HG03432 (cell line): ENCODE data around the gene TMEM121.

ENCODE experiments used
- ATAC-seq: cut with Tn5 transposase; IDR thresholded peaks from one replicate; pipeline ENCODE4 v1.9.1; 2021; ENCODE audit warnings: mild to moderate bottlenecking, moderate library complexity; ENCODE audit not compliant: unreplicated experiment

The TMEM121 gene

DNA sequence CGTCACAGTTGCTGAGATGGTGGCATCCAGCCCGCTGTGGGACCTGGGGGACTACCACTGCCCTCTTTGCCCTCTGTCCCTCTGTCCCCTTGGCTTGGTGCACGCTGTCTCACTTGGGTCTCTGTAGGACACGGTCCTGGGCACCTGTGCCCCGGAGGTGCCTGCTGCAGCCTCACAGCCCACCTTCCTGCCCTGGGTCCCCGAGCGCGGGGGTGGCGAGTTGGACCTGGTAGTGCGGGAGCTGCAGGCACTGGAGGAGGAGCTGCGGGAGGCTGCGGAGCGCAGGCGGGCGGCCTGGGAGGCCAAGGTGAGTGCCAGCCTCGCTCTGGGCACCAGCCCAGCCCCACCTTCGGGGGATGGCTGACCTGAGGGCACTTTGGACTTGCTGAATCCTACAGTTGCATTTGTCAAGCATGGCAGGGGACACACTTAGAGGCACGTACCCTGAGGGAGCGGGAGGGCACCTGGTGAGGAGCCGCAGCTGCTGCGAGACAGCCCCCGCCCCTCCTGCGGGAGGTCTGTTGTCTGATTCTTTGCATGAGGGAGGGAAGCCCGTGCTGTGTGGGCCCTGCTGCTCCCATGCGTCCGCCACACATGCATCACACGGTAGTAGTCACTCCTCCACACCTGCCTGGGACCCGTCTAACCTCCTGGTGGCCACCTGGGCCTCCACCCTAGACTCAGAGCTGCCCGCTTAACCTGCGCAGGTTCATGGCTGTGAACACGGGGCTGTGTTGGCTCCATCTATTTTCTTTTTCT lies 28.5 kb upstream of the TMEM121 start:
- ATAC-seq, result no peak

DNA sequence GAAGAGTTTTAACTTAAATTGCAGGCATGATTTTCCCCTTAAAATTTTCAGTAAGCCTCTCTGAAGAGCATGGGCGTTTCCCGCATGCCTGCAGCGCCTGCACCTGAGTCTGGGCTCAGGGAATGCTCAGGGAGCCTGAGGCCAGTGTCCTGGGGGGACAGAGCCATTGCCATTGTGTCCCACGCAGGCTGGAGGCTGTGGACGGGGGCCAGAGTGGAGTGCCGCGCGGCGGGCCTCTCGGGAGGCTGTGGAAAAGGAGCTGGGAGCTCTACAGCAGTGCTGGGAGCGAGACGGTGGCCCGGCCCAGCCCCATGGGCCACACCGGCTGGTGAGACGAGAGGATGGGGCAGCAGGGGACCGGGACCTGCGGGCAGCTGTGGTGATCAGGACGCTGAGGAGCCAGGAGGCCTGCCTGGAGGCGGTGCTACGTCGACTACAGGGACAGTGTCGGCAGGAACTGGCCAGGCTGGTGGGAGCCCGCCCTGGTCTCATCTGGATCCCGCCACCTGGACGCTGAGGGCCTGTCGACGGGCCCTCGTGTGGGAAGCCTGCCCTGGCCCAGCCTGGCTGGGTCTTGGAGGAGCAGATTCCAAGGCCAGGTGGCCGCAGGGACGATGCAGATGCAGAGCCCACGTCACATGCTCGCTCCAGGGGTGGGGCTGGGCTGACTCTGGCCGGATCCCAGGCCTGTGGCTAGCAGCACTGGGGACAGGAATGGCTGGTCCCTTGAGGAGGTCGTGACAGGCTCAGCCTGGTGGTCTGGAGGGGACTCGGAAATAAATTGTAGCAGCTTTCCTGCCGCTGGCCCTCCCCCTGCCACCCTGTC lies 27.7 kb upstream of the TMEM121 start:
- no peak for ATAC-seq

DNA sequence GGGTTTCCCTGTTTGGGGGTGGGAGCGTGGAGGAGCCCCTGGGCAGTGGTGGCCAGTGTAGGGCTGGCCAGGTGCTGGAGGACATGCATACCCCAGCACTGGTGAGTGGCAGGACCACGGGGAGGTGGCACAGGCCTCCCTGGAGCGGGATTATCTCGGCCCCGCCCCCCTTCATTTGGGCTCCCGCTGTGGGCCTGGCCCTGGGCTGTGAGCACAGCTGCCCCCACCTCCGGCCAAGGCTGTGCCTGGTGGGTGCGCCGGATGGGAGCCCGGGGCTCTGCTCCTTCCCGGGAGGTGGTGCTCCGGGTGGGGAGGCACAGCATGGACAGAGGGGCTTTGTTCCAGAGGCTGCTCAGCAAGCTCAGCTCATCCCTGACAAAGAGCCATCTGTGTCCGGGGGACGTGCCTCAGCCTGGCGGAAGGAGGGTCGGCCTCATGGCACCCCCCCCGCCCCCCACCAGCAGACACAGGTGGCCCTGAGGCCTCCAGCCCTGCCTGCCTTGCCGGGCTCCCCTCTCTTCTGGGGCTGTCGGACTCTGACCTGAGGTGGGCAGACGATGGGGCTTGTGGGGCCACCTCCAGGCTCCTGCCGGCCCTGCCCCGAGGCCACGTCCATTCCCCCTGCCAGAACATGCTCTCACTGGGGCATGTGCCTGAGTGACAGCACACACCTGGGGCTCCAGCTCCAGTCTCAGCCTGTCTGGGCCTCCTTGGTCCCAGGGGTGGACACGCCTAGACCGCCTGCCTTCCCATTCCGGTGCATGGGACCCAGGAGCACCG lies 26.9 kb upstream of the TMEM121 start:
- no peak for ATAC-seq

DNA sequence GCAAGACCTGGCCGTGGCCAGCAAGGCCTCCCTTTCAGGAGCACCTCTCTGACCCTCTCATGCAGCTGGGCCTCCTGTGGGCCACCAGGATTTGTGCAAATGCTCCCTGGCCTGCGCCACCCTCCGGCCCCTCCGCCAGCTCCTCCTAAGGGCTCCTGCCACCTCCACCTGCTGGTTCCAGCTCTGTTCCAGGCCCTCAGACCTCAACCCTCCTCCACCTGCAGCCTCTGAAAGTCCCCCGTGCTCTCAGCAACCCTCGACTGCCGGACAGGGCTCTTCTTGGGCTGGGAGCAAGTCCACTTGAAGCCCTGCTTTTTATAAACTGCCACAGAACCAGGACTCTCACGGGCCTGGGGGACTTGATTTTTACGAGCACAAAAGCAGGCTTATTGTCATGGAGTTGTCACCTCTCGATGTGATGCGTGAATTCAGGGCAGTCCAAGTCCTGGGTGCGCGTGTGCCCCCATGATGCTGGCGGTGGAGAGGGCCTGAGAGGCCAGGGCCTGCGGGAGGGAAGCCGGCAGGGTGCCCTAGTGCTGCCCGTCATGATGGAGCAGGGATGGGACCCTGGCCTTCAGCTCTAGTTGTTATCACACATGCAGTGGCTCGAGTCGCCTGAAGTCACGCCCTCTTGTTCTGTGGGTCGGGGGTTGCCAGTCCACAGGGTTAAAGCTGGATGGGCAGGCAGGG lies 26.2 kb upstream of the TMEM121 start:
- ATAC-seq, result no peak

DNA sequence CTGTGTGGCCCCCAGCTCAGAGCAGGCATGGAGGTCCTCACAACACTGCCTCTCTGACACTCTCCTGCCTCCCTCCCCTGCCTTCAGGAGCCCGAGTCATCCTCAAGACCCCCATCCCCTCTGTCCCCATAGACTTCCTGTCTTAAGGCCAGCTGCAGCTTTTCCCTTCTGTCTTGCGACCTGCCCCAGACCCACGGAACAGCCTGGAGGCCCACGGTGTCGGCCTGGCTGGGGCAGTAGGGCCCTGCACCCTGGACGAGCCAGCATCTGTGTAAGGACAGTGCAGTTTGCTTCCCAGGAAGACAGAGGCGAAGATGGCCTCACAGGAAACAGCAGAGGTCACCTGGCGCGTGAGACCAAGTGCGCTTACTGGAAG lies 25.7 kb upstream of the TMEM121 start:
- ATAC-seq, result no peak

DNA sequence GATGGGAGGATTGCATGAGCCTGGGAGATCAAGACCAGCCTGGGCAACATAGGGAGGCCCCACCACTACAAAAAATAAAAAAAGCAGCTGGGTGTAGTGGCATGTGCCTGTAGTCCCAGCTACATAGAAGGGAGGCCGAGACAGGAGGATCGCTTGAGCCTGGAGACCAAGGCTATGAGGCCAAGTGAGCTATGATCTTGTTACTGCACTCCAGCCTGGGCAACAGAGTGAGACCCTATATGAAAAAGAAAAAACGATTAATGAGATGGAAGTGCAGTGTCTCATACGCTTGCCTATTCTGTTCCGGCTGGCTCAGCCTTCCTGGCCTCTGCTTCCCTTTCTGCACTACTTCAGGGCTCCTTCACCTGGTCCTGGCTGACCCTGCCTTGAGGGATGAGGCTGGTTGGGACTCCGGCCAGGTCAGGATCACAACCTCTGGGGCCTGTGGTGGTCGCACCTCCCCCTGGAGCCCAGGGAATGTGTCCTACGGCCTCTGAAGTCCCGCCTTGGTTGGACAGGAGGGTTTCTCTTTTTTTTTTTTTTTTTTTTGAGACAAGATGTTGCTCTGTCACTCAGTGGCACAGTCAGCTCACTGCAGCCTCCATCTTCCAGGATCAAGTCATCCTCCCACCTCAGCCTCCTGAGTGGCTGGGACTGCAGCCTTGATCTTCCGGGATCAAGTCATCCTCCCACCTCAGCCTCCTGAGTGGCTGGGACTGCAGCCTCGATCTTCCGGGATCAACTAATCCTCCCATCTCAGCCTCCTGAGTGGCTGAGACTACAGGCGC lies 24.7 kb upstream of the TMEM121 start:
- ATAC-seq, result no peak

DNA sequence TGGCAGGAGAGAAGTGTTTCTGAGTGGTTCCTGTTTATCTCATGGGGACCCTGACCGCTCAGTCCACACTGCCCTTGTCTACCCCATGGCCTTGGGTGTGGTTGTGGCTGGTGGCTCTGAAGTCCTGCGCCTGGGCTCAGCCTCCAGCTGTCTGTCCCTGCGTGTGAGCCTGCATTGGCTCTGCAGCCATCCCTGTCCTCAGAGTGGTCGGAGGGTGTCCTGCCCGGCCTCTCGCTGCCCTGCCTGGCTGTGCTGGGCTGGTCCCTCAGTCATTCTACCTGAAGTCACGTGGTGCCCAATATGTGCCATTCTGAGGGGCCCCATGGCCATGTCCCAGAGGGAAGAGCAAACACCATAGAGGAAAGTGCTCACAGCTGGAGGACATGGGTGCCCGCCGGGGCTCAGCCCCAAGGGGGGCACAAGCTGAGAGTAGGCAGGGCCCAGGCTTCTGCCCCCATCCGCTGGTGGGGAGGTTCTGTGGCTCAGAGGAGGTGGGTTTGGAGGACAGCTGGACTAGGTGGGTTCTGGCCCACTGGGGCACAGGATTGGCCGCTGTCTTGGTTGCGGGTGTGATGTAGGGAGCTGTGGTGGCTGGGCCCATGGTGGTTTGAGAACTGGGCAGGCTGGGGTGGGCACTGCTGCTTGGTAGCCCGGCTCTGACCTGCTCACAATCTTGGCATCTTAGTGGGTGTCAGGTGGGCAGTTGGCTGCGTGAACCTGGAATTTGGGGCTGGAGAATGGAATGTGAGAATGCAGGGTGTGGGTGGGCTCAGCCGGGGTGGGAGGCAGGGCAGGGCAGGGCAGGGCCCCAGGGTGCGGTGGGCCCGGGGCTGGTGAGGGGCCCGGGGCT lies 23.7 kb upstream of the TMEM121 start:
- no peak for ATAC-seq

DNA sequence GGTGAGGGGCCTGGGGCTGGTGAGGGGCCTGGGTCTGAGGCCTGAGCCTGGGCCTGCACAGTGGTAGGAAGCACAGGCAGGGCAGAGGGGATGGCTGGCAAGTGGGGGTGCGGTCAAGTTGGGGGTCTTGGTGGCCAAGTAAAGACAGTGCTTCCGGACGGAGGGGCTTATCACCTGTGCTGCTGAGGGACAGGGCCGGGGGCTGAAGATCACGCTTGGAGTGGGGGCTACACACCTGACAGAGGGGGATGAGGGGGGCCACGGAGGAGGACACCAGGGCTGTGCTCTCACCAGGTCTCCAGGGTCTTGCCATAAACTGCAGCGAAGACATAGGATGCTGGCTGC lies 23.1 kb upstream of the TMEM121 start:
- no peak for ATAC-seq

DNA sequence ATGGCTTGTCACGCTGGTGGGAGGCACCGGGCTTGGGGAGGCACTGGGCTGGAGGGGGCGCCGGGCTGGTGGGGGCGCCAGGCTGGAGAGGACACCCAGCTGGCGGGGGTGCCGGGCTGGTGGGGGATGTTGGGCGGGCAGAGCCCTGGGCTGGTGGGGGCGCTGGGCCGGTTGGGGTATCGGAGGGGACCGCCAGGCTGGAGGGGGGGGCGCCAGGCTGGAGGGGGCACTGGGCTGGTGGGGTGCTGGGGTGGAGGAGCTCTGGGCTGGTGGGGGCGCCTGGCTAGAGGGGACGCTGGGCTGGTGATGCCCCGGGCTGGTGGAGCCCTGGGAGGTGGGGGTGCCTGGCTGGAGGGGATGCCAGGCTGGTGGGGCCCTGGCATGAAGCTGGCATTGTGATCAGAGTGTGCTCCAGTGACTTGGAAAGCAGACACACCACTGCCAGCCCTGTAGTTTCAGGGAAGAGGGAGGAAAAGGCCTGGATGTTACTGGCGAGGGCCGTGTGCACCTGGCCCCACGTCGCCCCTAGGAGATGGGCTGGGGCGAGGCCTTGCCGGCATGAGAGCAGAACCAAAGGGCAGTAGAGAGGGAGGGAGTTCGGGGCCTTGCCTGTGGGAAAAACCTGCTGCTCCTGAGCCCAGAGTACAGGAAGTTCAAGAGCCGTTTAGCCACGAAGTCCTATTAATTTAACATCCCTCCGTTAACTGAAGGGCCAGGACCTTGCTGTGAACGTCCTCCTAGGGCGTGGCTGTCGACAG lies 22.3 kb upstream of the TMEM121 start:
- ATAC-seq, result no peak

DNA sequence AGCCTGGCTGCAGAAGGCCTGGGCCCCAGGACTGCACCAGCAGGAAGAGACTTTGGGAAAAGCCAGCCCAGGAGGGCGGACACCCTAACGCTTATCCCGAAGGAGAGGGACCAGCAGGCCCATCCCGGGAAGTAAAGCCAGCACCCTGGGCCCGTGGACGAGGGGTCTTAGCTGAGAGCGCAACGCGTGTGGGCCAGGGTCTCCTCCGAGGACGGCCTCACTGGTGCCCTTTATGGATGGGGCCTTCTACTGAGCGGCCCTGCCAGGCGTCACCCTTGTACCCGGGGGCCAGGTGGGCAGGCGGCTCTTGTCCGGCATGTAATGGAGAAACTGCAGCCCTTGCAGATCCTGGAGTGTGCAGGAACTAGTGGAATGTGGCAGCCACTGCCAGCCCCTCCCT lies 21.3 kb upstream of the TMEM121 start:
- ATAC-seq, result no peak

DNA sequence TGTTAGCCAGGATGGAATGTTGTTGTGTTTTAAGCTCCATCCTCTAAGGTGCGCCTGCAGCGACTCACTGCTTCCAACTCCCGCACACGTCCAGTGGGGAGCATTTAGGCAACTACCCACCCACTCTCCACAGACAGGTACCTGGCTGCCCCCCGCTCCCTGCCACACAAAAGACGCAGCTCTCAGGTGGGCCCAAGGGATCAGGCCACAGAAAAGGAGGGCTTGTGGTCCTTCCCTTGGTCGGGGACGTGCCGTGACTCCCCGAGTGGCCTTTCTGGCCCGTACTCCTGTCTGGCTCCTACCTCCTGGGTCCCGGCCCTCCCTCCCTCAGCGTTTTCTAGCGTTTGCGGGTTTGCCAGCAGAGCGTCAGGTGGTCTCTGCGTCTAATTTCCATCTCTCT lies 19.1 kb upstream of the TMEM121 start:
- ATAC-seq, result no peak

DNA sequence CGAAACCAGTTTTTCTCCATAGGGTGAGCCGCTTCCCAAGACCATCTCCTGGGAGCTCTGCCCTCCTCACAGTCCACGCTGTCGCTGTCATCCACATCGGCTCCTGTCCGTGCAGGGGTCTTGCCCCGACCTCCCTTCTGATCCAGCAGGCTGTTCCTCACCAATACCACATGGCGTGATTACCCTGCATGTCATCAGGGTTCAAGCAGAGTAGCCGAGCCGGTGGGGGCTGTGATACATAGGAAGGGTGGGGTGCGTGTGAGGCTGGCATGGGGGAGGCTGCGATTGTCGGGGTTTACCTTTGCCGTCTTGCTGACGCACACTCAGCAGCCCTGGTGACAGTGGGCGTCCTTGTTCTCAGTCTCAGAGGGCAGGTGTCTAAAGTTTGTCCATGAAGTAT lies 18.3 kb upstream of the TMEM121 start:
- no peak for ATAC-seq

DNA sequence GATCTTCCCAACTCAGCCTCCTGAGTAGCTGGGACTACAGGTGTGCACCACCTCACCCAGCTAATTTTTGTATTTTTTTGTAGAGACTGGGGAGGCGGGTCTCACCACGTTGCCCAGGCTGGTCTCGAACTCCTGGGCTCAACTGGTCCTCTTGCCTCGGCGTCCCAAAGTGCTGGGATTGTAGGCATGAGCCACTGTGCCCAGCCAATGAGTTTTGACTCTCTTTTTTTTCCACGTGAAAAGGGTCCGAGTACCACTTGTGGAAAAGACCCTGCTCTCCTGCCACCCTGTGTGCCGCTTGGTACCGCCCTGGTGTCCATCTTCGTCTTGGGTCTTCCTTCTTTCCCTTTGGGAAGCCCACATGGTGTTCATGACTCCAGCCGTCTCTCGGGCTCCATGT lies 17.8 kb upstream of the TMEM121 start:
- ATAC-seq, result no peak

DNA sequence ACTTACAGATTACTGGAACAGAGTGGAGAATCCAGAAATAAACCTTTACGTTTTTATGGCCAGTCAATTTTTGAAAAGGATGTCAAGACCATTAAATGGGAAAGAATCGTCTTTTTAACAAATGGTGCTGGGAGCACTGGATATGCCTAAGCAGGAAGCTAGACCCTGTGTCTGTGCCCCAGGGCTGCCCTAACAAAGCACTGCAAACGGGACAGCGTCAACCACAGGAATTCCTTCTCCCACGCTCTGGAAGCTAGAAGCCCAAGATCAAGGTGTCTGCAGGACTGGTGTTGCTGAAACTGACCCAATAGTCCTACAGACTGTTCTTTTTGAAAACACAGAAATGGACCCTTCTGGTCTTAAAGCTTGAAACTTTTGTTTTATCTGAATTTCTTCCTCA lies 9.3 kb upstream of the TMEM121 start:
- ATAC-seq, result no peak

DNA sequence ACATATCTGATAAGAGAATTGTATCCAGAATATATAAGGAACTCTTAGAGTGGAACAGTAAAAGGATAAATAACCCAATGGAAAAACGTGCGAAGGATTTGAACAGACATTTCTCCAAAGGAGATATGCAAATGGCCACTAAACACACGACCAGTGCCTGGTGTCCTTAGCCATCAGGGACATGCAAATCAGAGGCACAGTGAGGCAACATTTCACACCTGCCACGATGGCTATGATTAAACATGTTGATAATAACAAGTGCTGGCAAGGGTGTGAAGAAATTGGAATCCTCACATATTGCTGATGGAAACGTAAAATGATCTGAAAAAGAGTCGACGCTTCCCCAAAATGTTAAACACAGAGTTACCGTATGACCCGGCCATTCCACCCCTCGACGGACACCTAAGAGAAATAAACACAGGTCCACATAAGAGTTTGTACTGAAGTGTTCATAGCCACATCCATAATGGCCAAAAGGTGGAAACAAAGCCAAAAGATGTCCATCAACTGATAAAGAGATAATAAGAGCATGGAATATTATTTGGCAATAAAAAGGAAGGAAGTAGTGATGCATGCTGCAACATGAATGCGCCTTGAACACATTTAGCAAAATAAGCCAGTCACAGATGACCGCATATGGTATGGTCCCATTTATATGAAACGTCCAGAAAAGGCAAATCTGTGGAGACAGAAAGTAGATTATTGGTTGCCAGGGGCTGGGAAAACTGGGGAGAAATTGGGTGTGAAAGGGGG lies 6.3 kb upstream of the TMEM121 start:
- ATAC-seq, result no peak

DNA sequence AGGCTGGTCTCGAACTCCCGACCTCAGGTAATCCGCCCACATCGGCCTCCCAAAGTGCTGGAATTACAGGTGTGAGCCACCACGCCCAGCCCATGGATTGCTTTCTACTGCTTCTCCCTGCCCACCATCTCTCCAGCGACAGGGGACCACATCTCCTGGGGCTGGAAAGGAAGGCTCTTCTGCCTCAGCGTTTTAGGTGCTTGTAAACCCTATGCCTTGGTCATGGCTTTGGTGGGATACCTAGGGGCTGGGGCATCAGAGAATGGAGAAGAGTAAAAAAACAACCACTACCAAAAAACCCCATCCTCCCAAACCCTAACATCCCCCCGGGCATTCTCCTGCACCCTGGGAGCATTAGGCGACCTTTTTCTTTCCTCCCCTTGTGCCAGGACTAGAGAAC lies 1.1 kb upstream of the TMEM121 start:
- no peak for ATAC-seq

DNA sequence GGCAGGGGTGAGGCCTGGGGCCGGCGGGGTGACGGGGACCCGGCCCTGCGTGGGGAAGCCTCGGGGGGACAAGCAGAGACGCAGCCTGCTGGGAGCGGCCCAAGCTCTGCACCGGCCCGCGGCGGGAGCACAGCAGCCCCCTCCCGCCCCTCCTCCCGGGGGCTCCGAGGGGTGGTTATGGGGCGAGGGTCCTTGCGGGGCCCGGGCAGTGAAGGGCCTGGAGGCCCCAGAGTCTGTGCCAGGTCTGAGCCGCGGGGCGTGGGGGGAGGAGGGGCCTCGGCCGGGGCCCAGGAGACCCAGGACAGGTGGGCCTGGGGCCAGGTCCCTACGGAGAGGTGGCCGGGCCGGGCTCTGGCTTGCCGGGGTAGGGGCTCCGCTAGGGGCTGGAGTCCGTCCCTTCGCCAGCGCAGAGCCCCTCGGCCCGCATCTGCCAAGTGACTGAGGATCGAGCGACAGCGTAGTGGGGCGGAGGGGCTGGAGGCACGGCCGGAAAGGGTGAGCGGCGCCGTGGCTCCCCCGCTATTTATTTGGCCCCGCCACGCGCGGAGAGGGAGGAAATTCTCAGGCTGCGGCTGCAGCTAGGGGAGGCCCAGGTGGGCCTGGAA lies 495 bp downstream of the TMEM121 start:
- ATAC-seq, result no peak

DNA sequence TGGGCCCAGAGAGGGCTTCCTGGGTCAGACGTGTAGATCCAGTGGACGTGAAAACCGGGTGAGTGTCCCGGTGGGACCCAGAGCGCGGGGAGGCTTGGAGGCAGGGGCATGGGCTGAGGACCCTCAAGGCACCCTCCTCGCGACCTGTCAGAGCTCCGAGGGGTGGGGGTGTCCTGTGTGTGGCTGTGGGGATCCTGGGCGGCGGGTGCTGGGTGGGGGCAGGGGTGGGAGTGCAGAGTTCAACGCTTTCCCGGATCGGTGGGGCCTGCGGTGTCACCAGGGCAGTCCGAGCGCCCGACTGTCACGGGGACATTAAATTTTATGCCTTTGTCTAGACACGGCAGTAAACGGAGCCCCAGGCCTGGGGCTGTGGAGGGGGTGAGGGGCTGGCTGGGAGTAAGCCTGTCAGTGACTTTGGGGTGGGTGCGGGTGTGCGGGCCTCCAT lies 1.0 kb downstream of the TMEM121 start:
- ATAC-seq, result no peak
